ENCODE data around the gene MVB12A.
A peak's percentile ranks its signal among the peaks of the same experiment; 100 is the strongest.

MVB12A gene

DNA sequence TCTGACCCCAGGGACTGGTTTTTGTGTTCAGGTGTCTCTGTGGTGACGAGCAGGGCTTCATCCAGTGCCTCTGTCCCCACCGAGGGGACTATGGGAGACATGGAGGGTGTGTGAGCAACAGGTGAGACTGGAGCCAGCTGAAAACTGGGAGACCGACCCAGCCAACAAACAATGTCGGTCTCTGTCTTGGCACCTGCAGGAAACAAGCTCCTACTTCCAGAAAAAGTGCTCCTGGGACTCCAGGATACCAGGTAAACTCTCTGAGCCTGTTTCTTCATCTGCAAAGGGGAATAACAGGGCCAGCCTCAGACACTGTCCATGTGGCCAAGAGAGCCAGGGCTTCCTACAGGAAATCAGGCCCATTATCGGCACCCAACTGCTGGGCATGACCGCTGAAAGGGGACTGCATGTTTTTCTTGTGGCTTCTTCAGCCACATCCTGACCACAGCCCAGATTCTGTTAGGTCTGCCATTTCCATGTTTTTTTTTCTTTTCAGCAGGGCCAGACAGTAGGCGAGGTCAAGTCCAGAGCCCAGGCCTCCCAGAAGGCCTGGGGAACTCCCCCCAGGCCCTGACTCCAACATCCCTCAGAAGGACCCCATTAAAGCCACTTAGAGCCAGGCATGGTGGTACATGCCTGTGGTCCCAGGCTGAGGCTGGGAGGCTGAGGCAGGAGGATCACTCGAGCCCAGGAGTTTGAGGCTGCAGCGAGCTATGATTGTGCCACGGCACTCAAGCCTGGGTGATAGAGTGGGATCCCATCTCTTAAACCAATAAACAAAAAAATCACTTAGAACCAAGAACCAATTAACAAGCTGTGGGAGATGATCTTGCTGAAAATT lies 13.6 kb upstream of the MVB12A start:
- Histone ChIP-seq H3K9me3 (ENCODE audit: control insufficient read depth in 1 of 2, low read length in 2 of 2) (no peaks in the 10 kb centered on the region), H3K27ac (ENCODE audit: low read length) (peak overlapping the region; percentile 82), H3K4me1 (ENCODE audit: control insufficient read depth in 1 of 2, insufficient read depth in 2 of 2, low read length in 2 of 2) (peaks cover 0 to 11% of the 10 kb centered on the region in 2 donors), H3K36me3 (ENCODE audit: control insufficient read depth in 1 of 2, insufficient read depth in 2 of 2, low read length in 2 of 2) (no peaks in the 10 kb centered on the region), H3K4me3 (ENCODE audit: low read depth in 1 of 2, low read length in 2 of 2) (peak overlapping the region; percentile 56 to 69), H3K27me3 (ENCODE audit: low read depth, low read length) (no peaks in the 10 kb centered on the region)

DNA sequence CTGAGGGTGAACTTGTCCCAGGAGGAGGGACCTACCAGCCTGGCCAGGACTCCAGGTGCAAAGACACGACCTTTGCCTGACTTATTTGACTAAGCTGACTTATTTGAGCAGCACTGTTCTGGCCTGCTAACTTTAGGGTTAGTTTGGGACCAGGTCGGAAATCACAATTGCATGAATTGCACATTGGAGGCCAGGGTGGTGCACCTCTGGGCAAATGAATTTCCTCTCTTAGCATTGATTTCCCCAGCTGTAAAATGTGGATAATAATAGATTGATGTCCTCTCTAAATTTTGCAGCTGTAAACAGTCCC lies 13.0 kb upstream of the MVB12A start:
- Histone ChIP-seq H3K27me3 (ENCODE audit: low read depth, low read length) (no peaks in the 10 kb centered on the region), H3K4me1 (ENCODE audit: control insufficient read depth in 1 of 2, insufficient read depth in 2 of 2, low read length in 2 of 2) (peaks cover 0 to 11% of the 10 kb centered on the region in 2 donors), H3K9me3 (ENCODE audit: control insufficient read depth in 1 of 2, low read length in 2 of 2) (no peaks in the 10 kb centered on the region), H3K4me3 (ENCODE audit: low read depth in 1 of 2, low read length in 2 of 2) (peak overlapping the region; percentile 56 to 69), H3K27ac (ENCODE audit: low read length) (peak overlapping the region; percentile 82), H3K36me3 (ENCODE audit: control insufficient read depth in 1 of 2, insufficient read depth in 2 of 2, low read length in 2 of 2) (no peaks in the 10 kb centered on the region)

DNA sequence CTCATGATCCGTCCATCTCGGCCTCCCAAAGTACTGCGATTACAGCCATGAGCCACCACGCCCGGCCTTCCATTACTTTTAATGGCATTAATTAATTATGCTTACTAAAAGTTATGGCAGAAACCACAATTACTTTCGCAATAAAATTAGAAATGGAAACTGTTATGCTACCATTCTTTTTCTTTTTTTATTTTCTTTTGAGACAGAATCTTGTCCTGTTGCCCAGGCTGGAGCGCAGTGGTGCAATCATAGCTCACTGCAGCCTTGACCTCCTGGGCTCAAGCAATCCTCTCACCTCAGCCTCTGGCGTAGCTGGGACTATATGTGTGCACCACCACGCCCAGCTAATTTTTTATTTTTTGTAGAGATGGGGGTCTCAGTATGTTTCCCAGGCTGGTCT lies 9.9 kb upstream of the MVB12A start:
- Histone ChIP-seq H3K36me3 (ENCODE audit: control insufficient read depth in 1 of 2, insufficient read depth in 2 of 2, low read length in 2 of 2) (peaks cover 0 to 3% of the 10 kb centered on the region in 2 donors), H3K9me3 (ENCODE audit: control insufficient read depth in 1 of 2, low read length in 2 of 2) (no peaks in the 10 kb centered on the region), H3K4me3 (ENCODE audit: low read depth in 1 of 2, low read length in 2 of 2) (no peak overlapping the region), H3K27me3 (ENCODE audit: low read depth, low read length) (no peaks in the 10 kb centered on the region), H3K27ac (ENCODE audit: low read length) (no peak overlapping the region), H3K4me1 (ENCODE audit: control insufficient read depth in 1 of 2, insufficient read depth in 2 of 2, low read length in 2 of 2) (peaks cover 0 to 11% of the 10 kb centered on the region in 2 donors)

DNA sequence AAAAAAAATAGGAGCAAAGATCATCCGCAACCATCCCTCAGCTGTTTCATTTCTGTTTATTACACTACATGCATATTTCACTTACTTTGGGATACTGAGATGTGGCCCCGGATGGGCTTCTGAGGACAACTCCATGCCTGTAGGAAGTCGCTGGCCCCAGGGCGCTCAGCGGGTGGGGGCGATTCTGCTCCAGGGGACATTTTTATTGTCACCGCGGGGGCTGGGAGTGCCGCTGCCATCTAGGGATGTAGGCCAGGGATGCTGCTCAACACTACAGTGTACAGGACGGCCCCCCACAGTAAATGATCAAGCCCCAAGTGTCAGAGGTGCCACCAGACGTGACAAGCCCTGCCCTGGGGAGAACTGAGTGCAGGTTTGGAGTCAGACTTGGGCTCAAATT lies 8.0 kb upstream of the MVB12A start:
- H3K4me1 ChIP-seq (ENCODE audit: control insufficient read depth in 1 of 2, insufficient read depth in 2 of 2, low read length in 2 of 2), result no peaks in the 10 kb centered on the region
- peaks cover 0 to 3% of the 10 kb centered on the region in 2 donors for H3K36me3 ChIP-seq (ENCODE audit: control insufficient read depth in 1 of 2, insufficient read depth in 2 of 2, low read length in 2 of 2)
- no peak overlapping the region for H3K27ac ChIP-seq (ENCODE audit: low read length)

DNA sequence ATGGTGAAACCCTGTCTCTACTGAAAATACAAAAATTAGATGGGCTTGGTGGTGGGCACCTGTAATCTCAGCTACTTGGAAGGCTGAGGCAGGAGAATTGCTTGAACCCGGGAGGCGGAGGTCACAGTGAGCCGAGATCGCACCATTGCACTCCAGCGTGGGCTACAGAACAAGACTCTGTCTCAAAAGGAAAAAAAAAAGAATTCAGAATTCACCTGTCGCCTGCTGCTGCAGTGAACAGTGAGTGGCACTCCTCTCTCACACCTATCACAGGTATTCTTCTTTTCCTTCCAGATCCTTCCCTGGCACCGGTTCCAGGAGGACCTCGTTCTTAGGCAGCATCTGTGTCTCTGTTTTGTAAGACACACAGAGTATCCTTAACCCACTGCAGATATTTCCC lies 5.8 kb upstream of the MVB12A start:
- Histone ChIP-seq H3K4me3 (ENCODE audit: low read depth in 1 of 2, low read length in 2 of 2) (no peak overlapping the region), H3K27me3 (ENCODE audit: low read depth, low read length) (no peaks in the 10 kb centered on the region), H3K27ac (ENCODE audit: low read length) (no peak overlapping the region), H3K9me3 (ENCODE audit: control insufficient read depth in 1 of 2, low read length in 2 of 2) (no peaks in the 10 kb centered on the region), H3K4me1 (ENCODE audit: control insufficient read depth in 1 of 2, insufficient read depth in 2 of 2, low read length in 2 of 2) (peaks cover 2 to 3% of the 10 kb centered on the region in 2 donors), H3K36me3 (ENCODE audit: control insufficient read depth in 1 of 2, insufficient read depth in 2 of 2, low read length in 2 of 2) (peaks cover 0 to 3% of the 10 kb centered on the region in 2 donors)

More for the DNA sequence above, 8.0 kb upstream of the MVB12A start:
- H3K9me3 ChIP-seq (ENCODE audit: control insufficient read depth in 1 of 2, low read length in 2 of 2), result no peaks in the 10 kb centered on the region
- H3K4me3 ChIP-seq (ENCODE audit: low read depth in 1 of 2, low read length in 2 of 2), result no peak overlapping the region
- H3K27me3 ChIP-seq (ENCODE audit: low read depth, low read length), result no peaks in the 10 kb centered on the region

DNA sequence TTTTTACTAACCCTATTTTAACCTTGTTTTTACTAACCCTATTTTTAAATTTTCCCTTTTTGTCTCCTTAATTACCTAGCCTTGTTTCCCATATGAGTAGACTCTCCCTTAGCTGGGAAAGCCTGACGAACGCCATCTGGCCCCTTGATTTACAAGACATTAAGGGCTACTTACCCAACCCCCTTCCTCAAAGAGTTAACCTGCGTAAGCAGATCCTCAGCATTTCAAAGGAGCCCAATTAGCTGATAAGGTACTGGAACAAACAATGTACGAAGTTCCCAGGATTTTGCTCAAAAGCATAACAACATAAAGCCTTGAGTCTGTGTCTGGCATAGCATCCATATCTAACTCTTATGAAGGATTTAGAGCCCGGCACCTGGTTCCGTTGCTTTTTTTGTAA lies 4.7 kb upstream of the MVB12A start:
- peaks cover 0 to 3% of the 10 kb centered on the region in 2 donors for H3K36me3 ChIP-seq (ENCODE audit: control insufficient read depth in 1 of 2, insufficient read depth in 2 of 2, low read length in 2 of 2)
- H3K9me3 ChIP-seq (ENCODE audit: control insufficient read depth in 1 of 2, low read length in 2 of 2), result no peaks in the 10 kb centered on the region
- H3K27ac ChIP-seq (ENCODE audit: low read length), result no peak overlapping the region
- H3K4me3 ChIP-seq (ENCODE audit: low read depth in 1 of 2, low read length in 2 of 2), result no peak overlapping the region
- H3K27me3 ChIP-seq (ENCODE audit: low read depth, low read length), result no peaks in the 10 kb centered on the region
- peaks cover 5 to 6% of the 10 kb centered on the region in 2 donors for H3K4me1 ChIP-seq (ENCODE audit: control insufficient read depth in 1 of 2, insufficient read depth in 2 of 2, low read length in 2 of 2)

DNA sequence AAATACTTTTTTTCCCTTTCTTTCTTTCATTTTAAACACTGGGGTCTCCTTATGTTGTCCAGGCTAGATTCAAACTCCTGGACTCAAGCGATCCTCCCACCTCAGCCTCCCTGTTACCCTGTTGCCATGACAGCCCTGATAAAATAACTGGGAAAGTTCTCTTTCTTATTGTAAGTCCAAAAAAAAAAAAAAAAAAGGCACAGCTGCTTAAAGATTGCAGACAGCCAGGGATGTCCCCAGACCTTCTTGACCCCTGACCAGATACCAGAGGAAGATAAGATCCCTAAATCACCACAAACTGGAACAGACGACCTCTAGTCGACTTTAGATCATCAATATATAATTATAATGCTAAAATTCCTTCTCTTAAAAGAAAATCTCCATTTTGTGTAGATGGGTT lies 1.1 kb upstream of the MVB12A start:
- H3K27me3 ChIP-seq (ENCODE audit: low read depth, low read length), result no peaks in the 10 kb centered on the region
- no peak overlapping the region for H3K27ac ChIP-seq (ENCODE audit: low read length)
- H3K4me1 ChIP-seq (ENCODE audit: control insufficient read depth in 1 of 2, insufficient read depth in 2 of 2, low read length in 2 of 2), result peaks cover 6 to 12% of the 10 kb centered on the region in 2 donors
- peak overlapping the region in 1 of 2 donors; percentile 83 for H3K4me3 ChIP-seq (ENCODE audit: low read depth in 1 of 2, low read length in 2 of 2)
- peaks cover 0 to 3% of the 10 kb centered on the region in 2 donors for H3K36me3 ChIP-seq (ENCODE audit: control insufficient read depth in 1 of 2, insufficient read depth in 2 of 2, low read length in 2 of 2)
- no peaks in the 10 kb centered on the region for H3K9me3 ChIP-seq (ENCODE audit: control insufficient read depth in 1 of 2, low read length in 2 of 2)

DNA sequence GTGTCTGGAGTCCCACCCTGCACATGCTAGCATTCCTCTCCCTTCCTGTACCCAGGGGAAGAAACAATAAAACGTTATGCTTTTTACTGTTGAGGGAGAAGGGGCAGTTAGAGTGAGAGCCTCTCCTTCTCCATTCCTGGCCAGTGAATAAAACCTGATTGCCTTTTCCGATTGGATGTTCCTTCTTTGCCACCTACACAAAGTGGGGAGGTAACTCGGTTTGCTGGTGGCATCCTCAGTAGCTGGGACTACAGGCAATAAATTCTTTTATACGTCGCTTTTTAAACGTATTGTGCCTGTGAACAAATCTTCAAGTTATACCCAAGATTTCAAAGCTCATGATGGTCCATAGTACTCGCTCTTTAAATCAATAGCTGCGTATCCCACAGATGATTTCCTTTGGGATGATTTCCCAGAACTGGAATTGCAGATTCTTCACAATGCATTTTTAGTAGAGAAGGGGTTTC lies 660 bp upstream of the MVB12A start:
- H3K4me3 ChIP-seq (ENCODE audit: low read depth in 1 of 2, low read length in 2 of 2), result peak overlapping the region; percentile 73 to 83
- H3K27me3 ChIP-seq (ENCODE audit: low read depth, low read length), result no peaks in the 10 kb centered on the region
- peaks cover 6 to 12% of the 10 kb centered on the region in 2 donors for H3K4me1 ChIP-seq (ENCODE audit: control insufficient read depth in 1 of 2, insufficient read depth in 2 of 2, low read length in 2 of 2)
- H3K9me3 ChIP-seq (ENCODE audit: control insufficient read depth in 1 of 2, low read length in 2 of 2), result no peaks in the 10 kb centered on the region
- peaks cover 0 to 2% of the 10 kb centered on the region in 2 donors for H3K36me3 ChIP-seq (ENCODE audit: control insufficient read depth in 1 of 2, insufficient read depth in 2 of 2, low read length in 2 of 2)
- H3K27ac ChIP-seq (ENCODE audit: low read length), result peak overlapping the region; percentile 72

DNA sequence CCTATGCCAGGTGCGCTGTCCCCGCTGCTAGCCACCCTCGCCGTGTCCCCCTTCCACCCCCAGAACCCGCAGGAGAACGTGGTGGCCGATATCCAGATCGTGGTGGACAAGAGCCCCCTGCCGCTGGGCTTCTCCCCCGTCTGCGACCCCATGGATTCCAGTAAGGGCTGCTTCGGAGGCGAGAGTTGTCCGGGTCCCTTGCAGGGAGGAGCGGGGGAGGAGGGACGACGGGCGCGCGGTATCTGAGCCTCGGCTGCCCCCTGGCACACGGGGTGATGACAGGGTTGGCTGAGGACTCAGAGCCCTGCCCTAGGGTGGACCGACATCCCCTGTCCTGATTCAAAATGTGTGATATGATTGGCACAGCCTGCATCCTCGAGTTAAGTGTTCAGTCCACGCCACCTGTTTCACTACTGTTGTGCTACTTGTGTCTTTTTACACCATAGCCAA lies 653 bp downstream of the MVB12A start:
- peaks cover 6 to 18% of the 10 kb centered on the region in 2 donors for H3K4me1 ChIP-seq (ENCODE audit: control insufficient read depth in 1 of 2, insufficient read depth in 2 of 2, low read length in 2 of 2)
- no peaks in the 10 kb centered on the region for H3K36me3 ChIP-seq (ENCODE audit: control insufficient read depth in 1 of 2, insufficient read depth in 2 of 2, low read length in 2 of 2)
- no peaks in the 10 kb centered on the region for H3K27me3 ChIP-seq (ENCODE audit: low read depth, low read length)
- peak overlapping the region; percentile 8 for H3K27ac ChIP-seq (ENCODE audit: low read length)
- H3K9me3 ChIP-seq (ENCODE audit: control insufficient read depth in 1 of 2, low read length in 2 of 2), result no peaks in the 10 kb centered on the region
- peak overlapping the region; percentile 69 to 83 for H3K4me3 ChIP-seq (ENCODE audit: low read depth in 1 of 2, low read length in 2 of 2)

DNA sequence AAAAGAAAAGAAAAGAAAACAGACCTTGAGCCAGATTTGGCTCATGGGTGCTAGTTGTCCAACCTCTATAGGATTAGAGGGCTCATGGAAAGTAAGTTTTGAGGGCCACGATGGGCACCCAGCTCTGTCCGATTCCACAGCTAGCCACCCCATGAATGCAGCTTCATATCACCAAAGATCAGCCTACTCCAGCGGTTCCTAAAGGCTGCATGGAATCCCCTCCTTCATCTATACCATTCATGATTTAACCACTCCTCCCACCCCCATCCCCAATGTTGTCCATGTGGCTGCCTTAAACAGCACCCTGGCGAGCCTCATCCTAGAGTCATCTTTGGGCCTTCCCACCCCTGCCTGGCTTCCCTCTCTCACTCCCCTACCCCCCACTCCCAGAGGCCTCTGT lies 2.1 kb downstream of the MVB12A start:
- Histone ChIP-seq H3K9me3 (ENCODE audit: control insufficient read depth in 1 of 2, low read length in 2 of 2) (no peaks in the 10 kb centered on the region), H3K27me3 (ENCODE audit: low read depth, low read length) (no peaks in the 10 kb centered on the region), H3K4me3 (ENCODE audit: low read depth in 1 of 2, low read length in 2 of 2) (no peak overlapping the region), H3K4me1 (ENCODE audit: control insufficient read depth in 1 of 2, insufficient read depth in 2 of 2, low read length in 2 of 2) (peaks cover 6 to 18% of the 10 kb centered on the region in 2 donors), H3K27ac (ENCODE audit: low read length) (no peak overlapping the region), H3K36me3 (ENCODE audit: control insufficient read depth in 1 of 2, insufficient read depth in 2 of 2, low read length in 2 of 2) (no peaks in the 10 kb centered on the region)

DNA sequence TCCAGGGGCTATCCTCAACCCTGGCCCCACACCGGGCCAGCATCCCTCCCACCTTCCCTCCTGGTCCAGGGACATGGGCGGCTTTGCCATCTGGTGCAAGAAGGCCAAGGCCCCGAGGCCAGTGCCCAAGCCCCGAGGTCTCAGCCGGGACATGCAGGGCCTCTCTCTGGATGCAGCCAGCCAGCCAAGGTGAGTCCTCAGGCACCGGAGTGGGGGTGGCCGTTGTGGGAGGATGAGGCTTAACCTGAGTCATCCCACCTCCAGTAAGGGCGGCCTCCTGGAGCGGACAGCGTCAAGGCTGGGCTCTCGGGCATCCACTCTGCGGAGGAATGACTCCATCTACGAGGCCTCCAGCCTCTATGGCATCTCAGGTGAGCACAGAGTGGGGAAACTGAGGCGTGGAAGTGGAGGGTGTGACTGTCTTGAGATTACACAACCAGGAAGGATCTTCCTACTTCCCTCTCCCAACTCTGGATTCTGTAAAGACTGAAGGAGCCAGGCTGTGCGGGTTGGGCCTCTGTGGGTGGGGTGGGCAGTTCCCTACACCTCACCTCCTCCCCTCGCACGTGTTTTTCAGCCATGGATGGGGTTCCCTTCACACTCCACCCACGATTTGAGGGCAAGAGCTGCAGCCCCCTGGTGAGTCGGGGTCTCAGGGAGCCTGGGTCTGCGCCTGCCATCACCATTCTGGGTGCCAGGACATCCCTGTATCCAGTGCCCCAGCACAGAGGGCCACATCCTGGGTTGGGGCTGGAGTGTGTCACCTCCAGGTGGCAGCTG lies 3.8 kb downstream of the MVB12A start:
- no peak overlapping the region for H3K27ac ChIP-seq (ENCODE audit: low read length)
- H3K36me3 ChIP-seq (ENCODE audit: control insufficient read depth in 1 of 2, insufficient read depth in 2 of 2, low read length in 2 of 2), result no peaks in the 10 kb centered on the region
- H3K9me3 ChIP-seq (ENCODE audit: control insufficient read depth in 1 of 2, low read length in 2 of 2), result no peaks in the 10 kb centered on the region
- peaks cover 6 to 18% of the 10 kb centered on the region in 2 donors for H3K4me1 ChIP-seq (ENCODE audit: control insufficient read depth in 1 of 2, insufficient read depth in 2 of 2, low read length in 2 of 2)
- no peak overlapping the region for H3K4me3 ChIP-seq (ENCODE audit: low read depth in 1 of 2, low read length in 2 of 2)
- no peaks in the 10 kb centered on the region for H3K27me3 ChIP-seq (ENCODE audit: low read depth, low read length)
